ENCODE data around the gene SPACDR.
"Not testable (repeated sequence)": the region's sequence is repeated elsewhere in the genome, so short reads cannot be mapped to it uniquely, and the experiment has no call there.

Gene SPACDR, protein sequence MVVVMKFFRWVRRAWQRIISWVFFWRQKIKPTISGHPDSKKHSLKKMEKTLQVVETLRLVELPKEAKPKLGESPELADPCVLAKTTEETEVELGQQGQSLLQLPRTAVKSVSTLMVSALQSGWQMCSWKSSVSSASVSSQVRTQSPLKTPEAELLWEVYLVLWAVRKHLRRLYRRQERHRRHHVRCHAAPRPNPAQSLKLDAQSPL

DNA sequence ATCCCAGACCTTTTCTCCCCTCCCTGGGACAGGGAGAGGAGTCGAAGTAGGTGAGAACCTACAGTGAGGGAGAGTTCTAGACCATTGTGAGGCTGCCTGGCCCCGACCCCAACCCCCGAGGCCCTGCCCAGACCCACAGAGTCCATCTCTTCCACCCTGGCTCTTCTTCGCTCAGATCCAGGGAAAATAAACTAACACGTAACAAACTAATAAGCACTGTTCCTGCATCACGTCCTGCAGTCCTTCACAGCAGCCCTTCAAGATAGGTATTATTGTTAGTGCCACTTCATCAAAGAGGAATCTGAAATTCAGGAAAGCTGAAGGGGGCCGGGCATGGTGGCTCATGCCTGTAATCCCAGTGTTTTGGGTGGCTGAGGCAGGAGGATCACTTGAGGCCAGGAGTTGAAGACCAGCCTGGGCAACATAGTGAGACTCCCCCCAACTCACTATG is at the start of gene SPACDR:
Gene SPACDR, minus strand, starts transcription at position 51 of the 451 bp plus-strand sequence. CDS start 235 bp downstream, outside the sequence.
- DNase-seq = no peak

DNA sequence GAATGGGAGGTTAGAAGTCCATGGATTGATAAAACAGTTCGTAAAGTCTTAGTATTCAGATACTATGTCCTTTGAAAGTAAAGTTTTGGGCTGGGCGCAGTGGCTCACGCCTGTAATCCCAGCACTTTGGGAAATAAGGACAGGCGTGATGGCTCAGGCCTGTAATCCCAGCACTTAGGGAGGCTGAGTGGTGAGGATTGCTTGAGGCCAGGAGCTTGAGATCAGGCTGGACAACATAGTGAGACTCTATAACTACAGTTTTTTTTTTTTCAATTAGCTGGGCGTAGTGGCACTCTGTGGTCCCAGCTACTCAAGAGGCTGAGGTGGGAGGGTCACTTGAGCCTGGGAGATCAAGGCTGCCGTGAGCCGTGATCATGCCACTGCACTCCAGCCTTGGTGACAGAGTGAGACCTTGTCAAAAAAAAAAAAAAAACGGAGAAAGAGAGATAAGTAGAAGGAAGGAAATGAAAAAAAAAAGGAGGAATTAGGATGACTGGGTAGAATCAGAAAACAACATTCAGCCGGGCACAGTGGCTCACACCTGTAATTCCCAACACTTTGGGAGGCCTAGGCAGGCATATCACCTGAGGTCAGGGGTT is 49.3 kb upstream of the SPACDR start:
- no peak for DNase-seq

DNA sequence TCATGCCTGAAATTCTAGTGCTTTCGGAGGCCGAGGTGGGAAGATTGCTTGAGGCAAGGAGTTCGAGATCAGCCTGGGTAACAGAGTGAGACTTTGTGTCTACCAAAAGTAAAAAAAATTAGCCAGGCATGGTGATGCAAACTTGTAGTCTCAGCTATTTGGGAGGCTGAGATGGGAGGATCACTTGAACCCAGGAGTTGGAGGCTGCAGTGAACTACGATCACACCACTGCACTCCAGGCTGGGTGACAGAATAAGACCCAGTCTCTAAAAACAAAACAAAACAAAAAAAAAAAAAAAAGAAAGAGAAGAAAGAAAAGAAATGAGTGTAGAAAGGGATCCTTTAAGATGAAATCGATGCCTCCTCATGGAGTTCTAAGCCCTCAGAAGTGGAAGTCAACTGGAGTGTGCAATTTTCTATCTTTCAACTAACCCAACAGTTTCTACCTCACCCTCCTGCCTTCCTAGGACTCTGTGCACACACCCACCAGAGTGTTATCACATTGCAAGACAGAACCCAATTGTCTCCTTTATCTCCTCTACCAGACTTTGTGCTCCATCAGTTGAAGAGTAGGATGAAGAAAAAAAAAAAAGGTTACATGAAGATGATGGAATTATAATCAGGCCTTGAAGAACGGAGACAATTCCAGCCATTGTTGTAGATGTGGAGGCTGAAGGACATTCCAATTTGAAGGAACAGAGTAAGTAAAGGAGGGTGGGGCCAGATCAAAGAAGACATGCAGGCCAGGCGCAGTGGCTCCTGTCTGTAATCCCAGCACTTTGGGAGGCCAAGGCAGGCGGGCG is 46.6 kb upstream of the SPACDR start:
- DNase-seq = no peak

DNA sequence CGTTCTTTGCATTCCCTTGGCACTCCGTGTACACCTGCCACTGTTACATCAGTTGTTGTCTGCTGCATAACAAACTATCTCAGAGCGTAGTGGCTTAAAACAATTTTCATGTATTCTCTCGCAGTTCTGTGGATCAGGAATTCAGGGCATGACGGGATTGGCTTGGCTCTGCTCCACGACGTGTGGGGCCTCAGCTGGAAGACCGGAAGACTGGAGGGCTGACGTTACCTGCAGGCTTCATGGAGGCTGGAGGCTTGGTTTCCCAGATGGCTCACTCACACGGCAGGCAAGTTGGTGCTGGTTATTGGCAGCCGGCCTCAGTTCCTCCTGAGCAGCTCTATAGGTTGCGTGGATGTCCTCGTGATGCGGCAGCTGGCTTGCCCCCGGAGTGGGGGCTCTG is 45.2 kb upstream of the SPACDR start:
- peak; percentile 12 to 71 for DNase-seq

DNA sequence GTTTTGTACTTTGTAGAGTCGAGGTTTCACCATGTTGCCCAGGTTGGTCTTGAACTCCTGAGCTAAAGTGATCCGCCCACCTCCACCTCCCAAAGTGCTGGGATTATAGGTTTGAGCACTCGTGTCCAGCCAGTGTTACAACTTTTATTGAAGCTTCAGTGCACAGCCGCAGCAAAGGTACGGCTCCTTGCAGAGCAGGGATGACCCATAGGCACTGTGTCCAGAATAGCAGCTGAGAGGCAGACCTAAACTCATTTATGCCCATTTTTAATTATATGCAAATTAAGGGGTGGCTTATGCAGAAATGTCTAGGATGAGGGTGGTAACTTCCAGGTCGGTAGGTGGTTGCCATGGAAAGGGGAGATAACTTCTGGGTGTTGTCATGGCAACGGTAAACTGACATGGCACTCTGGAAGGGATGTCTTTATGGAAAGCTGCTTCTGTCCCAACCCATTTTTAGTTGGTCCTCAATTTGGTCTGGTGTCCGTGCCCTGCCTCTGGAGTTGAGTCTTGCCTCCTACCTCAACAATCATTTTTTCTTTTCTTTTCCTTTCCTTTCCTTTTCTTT is 42.4 kb upstream of the SPACDR start:
- DNase-seq = no peak

DNA sequence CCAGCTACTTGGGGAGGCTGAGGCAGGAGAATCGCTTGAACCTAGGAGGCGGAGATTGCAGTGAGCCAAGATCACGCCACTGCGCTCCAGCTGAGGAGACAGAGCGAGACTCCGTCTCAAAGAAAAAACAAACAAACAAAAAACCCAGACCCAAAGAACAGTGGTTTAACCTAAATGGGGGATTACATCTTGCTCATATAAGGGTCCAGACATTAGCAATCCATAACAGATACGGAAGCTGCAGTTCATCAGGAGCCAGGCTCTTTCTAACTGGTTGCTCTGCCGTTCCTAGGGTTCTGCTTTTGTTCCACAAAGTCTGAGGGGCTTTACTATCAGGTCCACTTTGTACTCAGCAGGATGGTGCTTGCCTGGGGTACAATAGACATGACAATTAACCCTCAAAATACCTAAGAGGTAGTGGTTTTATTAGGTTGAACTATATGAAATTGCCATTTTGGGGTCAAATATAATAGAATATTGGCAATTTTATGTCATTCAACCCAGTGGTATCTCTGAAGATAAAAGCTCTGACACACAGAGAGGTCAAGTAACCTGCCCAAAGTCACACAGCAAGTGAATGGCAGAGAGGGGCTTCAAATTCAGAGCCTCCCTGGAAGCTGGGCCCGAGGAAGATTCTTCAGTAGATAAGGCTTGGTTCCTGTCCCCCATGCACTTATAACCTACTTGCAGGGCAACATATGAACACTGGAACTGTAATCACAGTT is 41.0 kb upstream of the SPACDR start:
- no peak for DNase-seq

DNA sequence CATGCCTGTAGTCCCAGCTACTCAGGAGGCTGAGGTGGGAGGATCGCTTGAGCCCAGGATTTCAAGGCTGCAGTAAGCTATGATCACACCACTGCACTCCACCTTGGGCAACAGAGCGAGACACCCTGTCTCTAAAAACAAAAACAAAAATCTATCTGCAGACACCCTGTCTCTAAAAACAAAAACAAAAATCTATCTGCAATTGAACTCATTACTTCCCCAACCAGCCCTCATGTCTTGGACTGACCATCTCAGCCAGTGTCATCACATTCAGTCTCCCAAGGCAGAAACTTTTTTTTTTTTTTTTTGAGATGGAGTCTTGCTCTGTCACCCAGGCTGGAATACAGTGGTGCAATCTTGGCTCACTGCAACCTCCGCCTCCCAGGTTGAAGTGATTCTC is 40.0 kb upstream of the SPACDR start:
- DNase-seq = not testable (repeated sequence)

DNA sequence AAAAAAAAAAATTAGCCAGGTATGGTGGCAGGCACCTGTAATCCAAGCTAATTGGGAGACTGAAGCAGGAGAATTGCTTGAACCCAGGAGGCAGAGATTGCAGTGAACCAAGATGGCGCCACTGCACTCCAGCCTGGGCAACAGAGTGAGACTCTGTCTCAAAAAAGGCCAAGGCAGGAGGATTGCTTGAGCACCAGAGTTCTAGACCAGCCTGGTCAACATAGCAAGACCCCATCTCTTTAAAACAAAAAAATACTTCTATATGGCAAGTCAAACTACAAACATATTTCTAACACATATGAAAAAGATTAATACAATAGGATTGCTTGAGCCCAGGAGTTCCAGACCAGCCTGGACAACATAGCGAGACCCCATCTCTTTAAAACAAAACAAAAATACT is 36.7 kb upstream of the SPACDR start:
- DNase-seq = not testable (repeated sequence)

DNA sequence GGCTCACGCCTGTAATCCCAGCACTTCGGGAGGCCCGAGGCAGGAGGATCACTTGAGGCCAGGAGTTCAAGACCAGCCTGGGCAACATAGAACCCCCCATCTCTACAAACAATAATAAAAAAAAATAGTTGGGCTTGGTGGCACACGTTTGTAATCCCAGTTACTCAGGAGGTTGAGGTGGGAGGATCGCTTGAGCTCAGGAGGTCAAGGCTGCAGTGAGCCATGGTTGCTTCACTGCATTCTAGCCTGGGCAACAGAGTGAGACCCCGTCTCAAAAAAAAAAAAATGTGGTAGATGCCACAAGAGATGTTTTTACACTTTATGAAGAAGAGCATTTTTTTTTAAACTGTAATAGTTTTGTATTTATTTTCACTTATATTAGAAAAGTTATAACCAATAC is 32.4 kb upstream of the SPACDR start:
- no peak for DNase-seq

DNA sequence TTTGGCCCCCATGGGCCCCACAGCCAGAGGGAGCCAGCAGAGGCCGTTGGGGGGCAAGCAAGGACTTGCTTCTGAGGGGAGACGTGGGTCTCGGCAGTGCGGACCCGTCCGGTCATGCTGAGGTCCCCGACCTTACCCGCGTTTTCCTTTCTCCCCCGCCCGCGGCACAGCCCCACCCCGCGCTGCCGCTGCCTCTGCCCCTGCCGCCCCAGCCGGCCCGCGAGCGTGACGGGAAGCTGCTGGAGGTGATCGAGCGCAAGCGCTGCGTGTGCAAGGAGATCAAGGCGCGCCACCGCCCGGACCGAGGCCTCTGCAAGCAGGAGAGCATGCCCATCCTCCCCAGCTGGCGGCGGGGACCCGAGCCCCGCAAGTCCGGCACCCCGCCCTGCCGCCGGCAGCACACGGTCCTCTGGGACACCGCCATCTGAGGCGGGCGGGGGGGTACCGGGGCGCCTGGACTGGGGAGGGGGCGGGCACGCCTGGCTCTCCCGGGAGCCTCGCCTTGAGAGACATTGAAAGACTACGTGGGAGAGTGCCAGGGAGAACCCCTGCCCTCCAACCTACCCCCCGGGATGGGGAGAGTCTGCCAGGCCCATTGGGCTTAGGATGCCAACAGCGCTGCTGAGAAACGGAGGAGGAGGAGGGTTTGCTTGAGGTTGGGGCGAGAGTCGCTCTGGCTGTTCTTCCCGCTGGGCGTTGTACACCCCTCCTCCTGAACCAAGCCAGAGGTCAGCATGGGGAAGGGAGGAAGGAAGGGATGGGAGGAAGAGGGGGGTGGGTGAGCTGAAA is 29.6 kb upstream of the SPACDR start:
- no peak for DNase-seq

DNA sequence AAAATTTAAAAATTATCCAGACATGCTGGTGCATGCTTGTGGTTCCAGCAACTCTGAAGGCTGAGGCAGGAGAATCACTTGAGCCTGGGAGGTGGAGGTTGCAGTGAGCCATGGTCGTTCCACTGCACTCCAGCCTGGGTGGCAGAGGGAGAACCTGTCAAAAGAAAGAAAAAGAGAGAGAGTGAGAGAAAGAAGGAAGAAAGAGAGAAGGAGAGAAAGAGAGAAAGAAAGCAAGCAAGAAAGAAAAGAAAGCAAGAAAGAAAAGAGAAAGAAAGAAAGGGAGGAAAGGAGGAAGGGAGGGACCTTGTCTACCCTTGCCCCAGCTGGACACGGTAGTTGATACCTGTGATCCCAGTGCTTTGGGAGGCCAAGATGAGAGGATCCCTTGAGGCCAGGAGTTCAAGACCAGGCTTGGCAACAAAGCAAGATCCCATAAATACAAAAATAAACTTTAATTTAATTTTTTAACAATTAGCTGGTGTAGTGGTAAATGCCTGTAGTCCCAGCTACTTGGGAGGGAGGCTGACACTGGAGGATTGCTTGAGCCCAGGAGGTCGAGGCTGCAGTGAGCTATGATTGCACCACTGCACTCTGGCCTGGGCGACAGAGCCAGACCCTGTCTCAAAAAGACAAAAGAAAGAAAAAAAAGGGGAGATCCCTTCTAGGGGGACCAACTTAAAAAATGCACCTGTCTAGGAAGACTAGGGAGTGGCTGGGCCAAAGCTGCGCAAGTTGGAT is 28.8 kb upstream of the SPACDR start:
- DNase-seq = no peak

DNA sequence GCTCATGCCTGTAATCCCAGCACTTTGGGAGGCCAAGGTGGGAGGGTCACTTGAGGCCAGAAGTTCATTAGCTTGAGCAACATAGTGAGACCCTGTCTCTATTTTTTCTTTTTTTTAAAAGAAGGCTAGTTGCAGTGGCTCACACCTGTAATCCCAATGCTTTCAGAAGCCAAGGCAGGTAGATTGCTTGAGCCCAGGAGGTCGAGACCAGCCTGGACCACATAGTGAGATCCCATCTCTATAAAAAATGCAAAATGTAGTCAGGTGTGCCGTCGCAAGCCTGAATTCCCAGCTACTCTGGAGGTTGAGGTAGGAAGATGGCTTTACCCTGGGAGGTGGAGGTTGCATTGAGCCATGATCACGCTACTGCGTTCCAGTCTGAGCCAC is 27.1 kb upstream of the SPACDR start:
- no peak for DNase-seq

DNA sequence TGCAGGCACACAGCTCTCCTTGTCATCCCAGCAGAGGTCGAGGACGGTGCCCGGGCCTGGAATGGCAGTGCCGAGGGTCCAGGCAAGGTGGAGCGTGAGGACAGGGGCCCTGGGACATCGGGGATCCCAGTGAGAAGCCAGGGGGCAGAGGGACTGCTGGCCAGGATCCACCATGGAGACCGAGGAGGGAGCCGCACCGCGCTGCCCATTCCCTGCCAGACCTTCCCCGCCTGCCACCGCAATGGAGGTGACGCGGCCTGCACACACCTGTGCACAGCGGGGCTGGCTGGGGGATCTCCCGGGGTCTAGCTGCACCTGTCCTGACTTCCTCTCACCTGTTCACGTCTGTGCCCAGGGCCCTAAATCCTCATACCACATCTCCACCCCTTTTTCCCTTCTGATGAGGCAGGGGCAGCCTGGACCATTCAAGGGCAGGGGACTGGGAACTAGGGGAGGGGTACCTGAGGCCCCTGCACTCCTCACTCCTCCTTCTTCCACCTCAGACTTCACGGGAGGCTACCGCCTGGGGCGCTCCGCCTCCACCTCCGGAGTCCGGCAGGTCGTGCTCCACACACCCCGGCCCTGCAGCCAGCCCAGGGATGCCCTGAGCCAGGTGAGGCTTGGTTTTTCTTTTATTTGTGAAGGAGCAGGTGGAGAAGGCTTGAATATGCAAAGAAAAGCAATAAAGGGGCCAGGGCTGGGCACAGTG is 26.6 kb upstream of the SPACDR start:
- no peak for DNase-seq

DNA sequence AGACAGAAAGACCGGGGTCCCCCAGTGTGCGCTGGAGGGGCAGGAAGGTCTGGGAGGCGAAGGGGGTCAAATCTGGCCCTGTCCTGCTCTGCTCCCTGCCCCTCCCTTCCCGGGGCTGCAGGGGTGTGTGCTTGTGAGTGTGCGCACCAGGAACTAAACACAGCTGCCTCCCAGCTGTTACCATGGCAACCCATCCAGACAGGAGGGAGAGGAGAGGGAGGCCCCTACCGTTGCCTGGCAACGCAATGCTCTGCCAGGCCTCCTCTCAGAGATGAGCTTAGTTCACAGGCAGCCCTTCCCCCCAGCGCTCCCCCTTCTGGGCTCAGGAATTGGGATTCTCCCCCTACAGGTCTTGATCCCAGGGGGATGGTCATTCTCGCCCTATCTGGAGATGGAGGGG is 25.8 kb upstream of the SPACDR start:
- DNase-seq = peak; percentile 32 to 78

DNA sequence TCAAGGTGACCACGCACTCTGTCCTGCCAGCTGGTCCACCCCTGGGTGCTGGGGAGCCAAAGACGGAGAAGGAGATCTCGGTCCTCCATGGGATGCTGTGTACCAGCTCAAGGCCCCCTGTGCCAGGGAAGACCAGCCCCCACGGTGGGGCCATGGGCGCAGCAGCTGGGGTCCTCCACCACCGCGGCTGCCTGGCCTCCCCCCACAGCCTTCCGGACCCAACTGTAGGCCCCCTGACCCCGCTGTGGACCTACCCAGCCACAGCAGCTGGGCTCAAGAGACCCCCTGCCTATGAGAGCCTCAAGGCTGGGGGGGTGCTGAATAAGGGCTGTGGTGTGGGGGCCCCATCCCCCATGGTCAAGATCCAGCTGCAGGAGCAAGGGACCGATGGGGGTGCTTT is 25.1 kb upstream of the SPACDR start:
- DNase-seq = no peak

DNA sequence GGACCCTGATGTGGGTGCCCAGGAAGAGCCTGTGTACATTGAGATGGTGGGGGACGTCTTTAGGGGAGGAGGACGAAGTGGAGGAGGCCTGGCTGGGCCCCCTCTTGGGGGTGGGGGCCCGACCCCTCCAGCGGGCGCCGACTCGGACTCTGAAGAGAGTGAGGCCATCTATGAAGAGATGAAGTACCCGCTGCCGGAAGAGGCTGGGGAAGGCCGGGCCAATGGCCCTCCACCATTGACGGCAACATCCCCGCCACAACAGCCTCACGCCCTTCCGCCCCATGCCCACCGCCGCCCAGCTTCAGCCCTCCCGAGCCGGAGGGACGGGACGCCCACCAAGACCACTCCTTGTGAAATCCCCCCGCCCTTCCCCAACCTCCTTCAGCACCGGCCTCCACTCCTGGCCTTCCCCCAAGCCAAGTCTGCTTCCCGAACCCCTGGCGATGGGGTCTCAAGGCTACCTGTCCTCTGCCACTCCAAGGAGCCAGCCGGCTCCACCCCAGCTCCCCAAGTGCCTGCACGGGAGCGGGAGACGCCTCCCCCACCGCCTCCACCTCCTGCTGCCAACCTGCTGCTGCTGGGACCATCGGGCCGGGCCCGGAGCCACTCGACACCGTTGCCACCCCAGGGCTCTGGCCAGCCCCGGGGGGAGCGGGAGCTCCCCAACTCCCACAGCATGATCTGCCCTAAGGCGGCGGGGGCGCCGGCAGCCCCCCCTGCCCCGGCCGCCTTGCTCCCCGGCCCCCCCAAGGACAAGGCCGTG is 24.5 kb upstream of the SPACDR start:
- no peak for DNase-seq

DNA sequence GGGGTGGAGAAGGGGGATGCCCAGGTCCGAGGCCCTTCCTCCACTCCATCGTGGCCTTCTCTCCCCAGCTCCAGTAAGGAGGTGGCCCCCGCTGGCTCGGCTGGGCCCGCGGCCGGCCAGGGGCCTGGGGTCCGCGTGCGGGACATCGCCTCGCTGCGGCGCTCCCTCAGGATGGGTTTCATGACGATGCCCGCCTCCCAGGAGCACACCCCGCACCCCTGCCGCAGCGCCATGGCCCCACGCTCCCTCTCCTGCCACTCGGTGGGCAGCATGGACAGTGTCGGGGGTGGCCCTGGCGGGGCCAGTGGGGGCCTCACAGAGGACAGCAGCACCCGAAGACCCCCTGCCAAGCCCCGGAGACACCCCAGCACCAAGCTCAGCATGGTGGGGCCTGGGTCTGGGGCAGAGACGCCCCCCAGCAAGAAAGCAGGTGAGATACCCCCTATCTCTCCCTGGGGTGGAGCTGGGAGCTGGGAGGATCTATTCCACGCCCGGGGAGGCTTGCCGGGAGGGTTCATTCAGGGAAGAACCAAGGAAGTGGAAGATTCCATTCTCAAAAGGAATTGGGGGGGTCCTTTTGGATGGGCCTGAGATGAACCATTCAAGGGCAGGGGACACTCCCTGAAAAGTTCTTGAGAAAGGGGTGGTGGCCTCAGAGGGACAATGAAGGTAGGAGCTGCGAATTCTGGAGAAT is 22.8 kb upstream of the SPACDR start:
- DNase-seq = no peak

DNA sequence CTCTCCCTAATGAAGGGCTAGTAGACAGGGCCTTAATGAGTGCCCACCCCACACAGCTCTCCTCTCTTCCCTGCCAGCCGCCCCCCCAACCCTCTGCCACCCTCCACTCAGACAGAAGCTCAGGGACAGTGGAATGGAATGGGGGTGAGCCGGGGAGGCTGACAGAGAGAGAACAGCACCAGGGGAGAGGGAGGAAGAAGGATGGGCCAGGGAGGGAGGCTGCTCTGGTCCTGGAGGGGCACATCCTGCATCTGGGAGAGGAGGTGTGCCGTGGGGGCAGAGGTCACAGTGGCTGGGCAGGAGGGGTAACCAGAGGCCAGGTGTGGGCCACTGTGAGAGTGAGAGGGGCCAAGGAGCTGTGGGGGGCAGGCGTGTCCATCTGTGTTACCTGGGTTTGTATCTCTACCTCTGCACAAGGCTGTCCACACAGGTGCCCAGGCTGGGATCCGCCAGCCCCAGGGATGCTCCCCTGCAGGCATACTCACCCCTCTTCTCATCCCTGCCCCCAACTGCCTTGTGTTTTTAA is 22.1 kb upstream of the SPACDR start:
- DNase-seq = no peak

DNA sequence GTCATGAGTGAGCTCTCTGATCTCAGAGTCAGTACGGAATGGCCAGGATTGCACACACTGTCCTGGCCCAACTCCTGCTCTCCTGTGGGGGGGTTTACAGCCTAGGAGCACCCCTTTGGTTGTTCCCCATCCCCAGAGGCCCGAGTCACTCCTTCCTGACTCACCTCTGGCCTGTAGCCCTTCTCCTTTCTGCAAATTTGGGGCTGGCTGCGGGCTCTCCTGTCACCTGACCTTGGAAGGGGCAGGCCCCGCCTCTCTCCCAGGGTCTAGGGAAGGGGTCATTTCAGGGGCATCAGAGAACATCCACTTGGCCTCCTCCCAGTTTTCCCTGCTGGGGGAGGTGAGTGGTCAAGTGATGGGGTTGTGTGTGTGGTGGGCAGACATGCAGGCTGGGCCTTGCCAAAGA is 21.4 kb upstream of the SPACDR start:
- DNase-seq = no peak
